ENCODE results near the gene CBFA2T2.
"Not testable (repeated sequence)": the region's sequence is repeated elsewhere in the genome, so short reads cannot be mapped to it uniquely, and the experiment has no call there.

The CBFA2T2 gene

DNA sequence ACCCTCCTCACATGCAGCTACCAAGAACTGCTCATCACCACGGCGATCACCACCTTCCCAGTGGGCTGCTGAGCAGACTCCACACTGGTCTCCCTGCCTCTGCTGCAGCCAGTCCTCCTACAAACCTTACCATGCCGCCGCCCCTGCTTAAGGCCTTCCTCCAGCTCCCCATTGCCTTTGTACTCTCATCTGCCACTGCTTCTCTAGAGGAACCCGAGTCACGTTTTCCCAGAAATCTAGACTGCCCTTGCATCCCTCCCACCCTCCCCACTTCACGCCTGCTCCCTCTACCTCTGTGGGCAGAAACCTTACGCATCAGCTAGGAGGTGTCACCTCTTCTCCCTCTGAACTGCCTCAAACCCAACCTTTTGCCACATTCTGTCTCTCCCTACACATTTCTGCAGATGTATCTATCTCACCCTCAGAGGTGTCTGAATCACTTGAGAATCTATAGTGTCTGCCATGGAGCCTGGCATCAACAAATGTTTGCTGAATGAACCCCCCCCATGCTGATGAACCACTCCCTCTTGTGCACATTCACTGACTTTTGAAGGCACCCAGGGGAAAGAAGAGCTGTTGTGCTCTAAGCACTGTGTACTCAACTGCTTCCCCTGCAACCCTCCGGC, 191.9 kb downstream of the CBFA2T2 start:
- no peak overlapping the region for H3K27ac ChIP-seq

DNA sequence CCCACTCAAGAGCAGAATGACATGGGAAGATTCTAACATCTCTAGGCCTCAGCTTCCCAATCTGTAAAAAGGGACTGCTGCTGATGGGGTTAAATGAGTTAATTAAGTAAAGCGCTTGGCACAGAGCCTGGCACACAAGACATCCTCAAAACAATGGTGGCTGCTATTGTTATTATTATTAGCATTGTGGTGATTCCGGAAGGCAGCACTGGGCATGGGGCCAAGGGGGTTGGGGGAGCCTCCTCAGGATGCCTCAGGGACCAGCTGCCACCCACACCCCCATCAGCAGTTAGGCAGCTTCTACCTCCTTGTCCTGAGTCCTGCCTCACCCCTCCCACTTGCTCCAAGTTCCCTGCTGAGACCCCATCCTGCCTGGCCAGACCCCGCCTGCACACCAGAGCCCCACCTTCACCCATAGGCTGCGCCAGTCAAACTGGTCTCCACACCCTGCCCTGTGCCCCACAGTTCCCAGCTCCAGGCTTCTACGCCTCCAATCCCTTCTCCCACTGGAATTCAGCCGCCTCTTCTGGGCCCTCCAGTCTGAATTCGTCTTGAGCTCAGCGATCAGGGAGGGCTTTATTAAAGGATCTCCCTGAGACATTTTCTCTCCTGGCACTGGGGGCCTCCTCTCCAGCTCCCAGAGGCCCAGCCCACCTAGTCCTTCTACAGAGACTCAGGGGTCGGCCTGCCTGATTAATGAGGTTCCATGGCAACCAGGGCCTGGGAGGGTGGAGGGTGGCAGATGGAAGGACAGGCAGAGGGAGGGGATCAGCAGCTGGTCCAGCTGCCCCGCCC, 194.8 kb downstream of the CBFA2T2 start:
- H3K27ac ChIP-seq: peak overlapping the region in 16 of 21 experiments; percentile 15 to 74 (median 54)

More for the DNA sequence above, 191.9 kb downstream of the CBFA2T2 start:
- H3K4me3 ChIP-seq: no peak overlapping the region

DNA sequence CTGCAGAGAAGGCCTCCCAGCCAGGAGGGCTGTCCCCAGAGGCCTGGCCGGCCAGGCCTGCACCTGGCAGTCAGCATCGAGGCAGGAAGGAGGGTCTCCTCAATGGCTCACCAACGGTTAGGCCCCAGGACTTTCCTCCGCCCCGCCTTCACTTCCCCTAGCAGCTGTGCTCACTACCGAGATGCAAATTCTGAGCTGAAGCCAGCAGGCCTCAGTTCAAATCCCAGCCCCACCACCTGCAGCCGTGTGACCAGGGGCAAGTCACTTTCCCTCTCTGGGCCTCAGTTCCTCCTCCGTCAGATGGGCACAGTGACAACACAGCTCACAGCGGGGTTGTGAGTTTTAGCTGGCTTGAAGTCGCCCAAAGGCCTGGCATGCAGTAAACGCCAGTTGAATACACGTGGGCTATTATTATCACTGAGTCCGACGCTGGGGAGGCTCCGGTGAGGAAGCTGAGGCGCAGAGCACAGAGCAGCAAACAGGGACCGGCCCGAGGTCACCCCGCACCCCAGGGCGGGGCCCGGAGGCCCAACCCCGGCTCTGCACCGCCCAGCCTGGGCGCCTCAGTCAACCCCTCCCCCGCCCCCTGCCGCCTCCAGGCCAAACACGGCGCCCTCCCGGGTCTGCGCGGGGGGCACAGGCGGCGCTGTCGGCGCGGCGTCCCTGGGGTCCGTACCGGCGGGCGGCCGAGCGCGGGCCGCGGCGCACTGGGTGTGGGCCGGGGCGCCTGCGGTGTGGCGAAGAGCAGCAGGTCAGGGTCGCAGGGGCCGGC, 195.6 kb downstream of the CBFA2T2 start:
- Histone ChIP-seq H3K27ac (peak overlapping the region in 17 of 21 experiments; percentile 15 to 74 (median 50)), H3K4me3 (peak overlapping the region; percentile 9 to 51 (median 43))

More for the DNA sequence above, 194.8 kb downstream of the CBFA2T2 start:
- peak overlapping the region in 6 of 7 experiments; percentile 9 to 51 (median 42) for H3K4me3 ChIP-seq

DNA sequence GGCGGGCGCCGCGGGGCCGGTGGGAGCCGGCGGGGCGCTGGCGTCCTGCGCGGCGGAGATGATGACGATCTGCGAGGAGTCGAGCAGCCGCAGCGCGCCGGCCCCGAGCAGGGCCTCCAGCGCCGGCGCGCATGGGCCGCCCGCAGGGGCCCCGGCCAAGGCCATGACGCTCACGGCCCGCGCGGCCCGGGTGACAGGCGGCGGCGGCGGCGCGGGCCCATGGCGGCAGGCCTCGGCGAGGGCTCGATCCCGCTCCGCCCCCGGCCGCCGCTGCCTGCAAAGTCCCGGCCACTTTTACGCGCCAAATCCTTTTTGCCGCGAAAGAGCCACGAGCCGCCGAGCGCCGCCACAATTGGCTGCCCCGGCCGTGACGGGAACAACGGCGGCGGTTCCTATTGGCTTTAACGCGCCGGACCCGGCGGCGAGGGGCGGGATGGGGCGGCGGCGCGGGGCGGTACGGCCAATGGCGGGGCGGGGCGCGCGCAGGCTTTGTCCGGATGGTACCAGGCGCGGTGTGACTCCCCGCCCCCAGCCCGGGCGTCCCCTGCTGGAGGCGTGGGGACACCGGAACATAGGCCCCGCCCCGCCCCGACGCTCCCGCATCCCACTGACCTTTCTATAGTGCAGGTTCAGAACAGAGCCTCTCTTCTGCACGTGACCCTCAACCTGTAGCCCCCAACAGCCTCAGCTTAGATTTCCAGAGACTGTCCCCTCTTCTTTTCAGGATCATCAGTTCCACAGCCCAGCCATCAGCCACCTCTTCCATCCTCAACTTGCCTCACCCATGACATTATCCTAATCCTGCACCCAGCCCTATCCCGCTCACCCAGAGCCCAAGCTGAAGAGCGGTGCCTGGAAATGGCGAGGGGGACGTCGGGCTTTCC, 196.4 kb downstream of the CBFA2T2 start, which contains the start of gene E2F1:
Gene E2F1, minus strand, starts transcription at position 286 of the 884 bp plus-strand sequence. Its CDS starts 121 bp downstream, at position 165.
- Histone ChIP-seq H3K4me3 (peak within 1 kb of the TSS; percentile 9 to 51 (median 43)), H3K27ac (peak within 1 kb of the TSS in 17 of 21 experiments; percentile 15 to 74 (median 50))

DNA sequence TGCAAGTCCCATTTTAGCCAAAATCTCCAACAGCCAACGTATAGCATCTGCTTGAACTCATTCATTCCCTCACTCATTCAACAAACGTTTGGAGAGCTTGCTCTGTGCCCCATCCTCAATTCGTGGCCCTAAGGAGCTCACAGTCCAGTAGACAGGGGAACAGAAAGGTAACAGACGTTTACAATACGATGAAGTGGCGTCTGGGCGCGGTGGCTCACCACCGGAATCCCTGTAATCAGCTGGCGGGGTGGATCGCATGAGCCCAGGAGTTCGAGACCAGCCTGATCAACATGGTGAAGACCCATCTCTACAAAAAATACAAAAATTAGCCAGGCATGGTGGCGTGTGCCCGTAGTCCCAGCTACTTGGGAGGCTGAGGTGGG, 197.1 kb downstream of the CBFA2T2 start:
- H3K4me3 ChIP-seq: peak overlapping the region in 2 of 7 experiments; percentile 37 to 51
- H3K27ac ChIP-seq: peak overlapping the region in 5 of 21 experiments; percentile 11 to 56 (median 47)

DNA sequence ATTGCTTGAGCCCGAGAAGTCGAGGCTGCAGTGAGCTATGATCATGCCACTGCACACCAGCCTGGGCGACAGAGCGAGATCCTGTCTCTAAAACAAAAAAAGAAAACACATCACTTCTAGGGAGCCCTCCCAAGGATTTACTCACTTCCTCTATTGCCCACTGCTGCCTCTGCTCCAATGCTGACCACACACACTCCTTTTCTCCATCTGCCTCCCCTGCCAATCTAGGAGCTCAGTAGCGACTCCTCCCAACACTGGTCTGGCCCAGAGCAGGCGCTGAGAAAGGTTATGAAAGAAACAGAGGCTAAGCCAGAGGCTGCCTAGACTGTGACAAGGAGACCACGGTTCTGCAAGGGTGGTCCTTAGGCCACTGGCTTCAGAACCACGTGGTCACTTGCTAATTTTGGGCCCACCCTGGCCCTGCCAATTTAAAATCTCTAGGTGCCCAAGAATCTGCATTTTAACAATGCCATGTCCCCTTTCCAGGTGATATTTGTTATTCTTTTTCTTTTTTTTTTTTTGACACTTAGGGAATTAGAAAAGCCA, 197.5 kb downstream of the CBFA2T2 start:
- no peak overlapping the region for H3K4me3 ChIP-seq
- H3K27ac ChIP-seq: no peak overlapping the region

DNA sequence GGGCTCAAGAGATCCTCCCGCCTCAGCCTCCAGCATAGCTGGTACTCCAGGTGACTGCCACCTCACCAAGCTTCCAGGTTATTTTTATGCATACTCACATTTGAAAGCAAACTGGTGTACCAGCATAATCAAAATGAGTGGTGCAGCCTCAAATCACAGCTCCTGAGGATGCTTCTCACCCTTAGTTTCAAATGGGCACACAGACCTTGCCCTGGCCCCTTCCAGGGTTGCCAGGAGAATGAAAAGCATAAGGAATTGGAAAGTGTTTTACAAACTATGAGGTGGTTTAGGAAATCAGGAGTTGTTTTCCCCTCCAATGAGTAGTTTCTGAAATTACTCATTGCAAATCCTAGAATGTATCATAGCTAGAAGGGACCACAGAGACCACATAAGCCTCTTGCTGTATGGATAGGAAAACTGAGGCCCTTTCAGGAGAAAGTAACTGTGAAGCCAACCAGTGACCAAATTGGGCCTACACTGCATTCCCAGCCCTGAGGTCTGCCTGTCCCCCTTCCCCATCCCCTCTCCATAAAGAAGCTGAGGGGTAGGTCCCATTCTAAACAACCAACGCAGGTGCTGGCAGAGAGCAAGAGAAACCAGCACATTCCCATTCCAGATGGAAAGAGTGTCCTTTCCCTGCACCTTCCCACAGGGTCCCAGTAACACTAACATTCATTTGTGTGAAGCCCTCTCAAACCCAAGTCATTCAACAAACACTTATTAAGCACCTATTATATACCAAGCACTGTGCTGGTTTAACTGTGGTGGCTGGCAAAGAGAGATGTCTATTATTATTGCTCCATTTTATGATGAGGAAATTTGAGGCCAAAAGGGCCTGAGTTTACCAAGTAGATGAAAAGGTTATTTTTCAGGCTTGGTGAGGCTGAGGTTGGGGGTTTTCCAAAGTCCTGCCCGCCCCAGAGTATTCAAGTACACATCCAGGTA, 198.4 kb downstream of the CBFA2T2 start:
- Histone ChIP-seq H3K27ac (peak overlapping the region in 1 of 21 experiments; percentile 21), H3K4me3 (no peak overlapping the region)

DNA sequence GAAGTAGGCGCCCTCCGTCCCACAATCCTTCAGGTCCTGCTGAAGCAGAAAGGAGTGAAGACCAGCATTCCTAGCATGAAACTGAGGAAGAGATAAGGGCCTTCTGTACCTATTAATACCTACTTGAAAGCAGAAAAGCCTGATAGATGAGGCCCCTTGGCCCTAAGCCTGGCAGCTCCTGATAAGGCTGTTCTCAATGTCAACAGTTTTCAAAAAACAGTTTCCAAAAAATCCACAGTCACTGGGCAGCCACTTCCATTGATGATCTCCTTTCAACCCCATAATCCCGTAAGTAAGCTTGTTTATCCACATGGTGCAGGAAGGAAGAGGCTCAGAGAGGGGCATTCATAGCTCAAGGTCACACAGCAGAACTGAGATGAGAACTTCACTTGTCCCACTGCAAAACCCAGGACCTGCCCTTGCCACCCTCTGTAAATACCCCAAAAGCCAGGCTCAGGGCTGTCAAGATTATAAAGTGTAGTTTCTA, 199.1 kb downstream of the CBFA2T2 start:
- H3K27ac ChIP-seq: peak overlapping the region in 2 of 21 experiments; percentile 21 to 69
- no peak overlapping the region for H3K4me3 ChIP-seq

DNA sequence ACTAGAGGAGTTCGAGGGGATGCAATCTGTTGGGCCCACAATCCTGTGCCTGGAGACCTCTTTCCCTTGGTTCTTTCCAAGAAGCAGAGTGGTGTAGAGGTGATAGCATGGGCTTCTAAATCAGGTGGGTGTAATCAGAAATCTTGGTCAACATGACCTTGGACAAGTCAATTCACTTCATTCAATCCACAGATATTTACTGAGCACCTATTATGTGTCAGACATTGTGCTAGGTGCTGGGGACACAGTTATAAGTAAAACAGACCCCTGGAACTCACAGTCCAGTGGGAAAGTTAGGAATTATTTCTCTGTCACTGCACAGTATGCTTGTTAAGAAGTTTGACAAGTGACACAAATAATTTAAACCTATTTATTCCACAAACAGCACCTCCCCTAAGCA, 199.6 kb downstream of the CBFA2T2 start:
- H3K27ac ChIP-seq: peak overlapping the region in 2 of 21 experiments; percentile 11 to 69
- no peak overlapping the region for H3K4me3 ChIP-seq

DNA sequence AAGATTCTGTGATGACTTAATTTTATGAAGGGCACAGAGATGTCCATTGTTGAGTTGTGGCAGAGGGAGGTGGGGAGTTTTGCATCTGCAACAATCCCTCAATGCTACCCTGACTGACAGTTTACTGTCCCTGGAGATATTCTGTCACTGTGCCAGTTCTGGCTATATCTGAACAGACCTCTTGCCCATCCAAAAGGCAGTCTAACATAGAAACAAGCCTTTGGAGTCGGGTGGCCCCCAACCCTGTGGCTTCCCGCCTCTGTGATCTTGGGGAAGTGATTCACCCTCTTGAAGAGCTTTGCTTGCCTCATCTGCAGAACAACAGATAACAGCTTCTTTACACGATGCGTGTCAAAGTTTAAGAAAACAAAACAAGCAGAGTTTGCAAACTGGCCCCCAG, 200.1 kb downstream of the CBFA2T2 start:
- peak overlapping the region in 2 of 21 experiments; percentile 11 to 69 for H3K27ac ChIP-seq
- no peak overlapping the region for H3K4me3 ChIP-seq

DNA sequence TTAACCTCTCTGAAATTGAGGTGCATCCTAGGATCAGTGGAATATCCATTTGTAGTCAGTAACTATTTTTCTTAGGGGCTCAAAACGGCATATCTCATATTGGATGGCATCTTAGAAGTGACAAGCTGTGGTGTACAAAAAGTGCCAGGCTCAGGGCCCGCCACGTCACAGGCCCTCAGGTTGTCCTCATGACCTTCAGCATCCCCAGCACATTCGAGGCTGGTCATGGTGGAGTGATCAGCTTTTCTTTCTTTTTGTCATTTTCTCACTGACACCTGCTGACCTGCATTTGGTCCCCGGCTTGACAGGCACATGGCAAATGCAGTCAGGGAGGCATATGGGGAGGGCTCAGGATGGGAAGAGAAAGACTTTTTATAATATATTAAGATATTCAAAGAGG, 203.4 kb downstream of the CBFA2T2 start:
- no peak overlapping the region for H3K4me3 ChIP-seq
- H3K27ac ChIP-seq: peak overlapping the region in 4 of 21 experiments; percentile 20 to 71 (median 40)

DNA sequence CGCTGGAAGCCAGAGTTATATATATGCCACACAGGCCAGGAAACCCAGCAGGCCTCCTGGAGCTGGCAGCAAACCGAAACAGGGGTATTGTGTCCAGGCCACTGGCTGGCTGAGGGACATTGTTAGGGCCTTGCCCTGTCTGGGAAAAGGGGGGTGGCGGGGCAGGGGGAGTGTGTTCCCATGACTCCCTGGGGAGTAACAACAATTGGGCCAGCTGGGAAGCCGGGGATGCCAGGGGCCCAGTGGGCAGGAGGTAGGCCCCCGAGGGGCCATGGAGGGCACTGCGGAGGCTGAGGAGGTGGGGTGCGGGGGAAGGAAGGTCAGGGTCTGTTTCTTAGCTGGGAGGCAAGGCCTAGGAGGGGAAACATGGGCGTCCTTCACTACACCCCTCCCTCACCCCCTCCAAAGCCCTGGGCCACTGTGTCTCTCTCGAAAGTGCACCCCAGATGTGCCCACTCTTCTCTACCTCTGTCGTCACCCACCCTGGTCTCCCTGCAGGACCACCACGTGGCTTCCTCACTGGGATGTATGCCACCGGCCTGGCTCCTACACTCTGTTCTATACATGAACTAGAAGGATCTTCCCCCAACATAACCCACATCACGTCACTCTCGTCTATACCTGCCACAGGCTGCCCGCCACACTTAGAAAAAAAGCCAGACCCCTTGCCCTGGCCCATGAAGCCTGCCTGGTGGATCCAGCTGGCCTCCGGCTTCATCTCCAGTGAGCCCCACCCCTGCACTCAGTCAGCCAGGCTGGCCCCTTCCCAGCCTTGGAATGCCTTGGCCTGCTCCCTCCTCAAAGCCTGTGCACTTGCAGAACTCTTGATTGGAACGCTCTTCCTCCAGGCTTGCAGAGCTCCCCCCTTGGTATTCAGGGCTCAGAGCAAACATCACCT, 204.1 kb downstream of the CBFA2T2 start:
- H3K4me3 ChIP-seq: no peak overlapping the region
- H3K27ac ChIP-seq: peak overlapping the region in 9 of 21 experiments; percentile 2 to 71 (median 51)

DNA sequence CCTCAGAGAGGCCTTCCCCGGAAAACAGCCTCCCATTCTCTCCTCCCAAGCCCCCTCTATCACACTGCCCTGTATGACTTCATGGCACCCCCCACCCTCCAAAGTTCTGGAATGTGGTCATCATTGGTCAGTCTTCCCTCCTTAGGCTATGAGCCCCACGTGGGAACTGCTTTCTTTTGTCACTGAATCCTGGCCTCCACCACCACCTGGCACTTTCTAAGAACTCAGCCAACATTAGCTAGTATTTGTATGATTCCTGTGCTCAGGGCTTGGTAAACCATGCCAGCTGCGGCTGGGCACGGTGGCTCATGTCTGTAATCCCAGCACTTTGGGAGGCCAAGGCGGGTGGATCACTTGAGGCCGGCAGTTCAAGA, 204.7 kb downstream of the CBFA2T2 start:
- peak overlapping the region in 3 of 21 experiments; percentile 32 to 45 (median 35) for H3K27ac ChIP-seq
- H3K4me3 ChIP-seq: no peak overlapping the region

DNA sequence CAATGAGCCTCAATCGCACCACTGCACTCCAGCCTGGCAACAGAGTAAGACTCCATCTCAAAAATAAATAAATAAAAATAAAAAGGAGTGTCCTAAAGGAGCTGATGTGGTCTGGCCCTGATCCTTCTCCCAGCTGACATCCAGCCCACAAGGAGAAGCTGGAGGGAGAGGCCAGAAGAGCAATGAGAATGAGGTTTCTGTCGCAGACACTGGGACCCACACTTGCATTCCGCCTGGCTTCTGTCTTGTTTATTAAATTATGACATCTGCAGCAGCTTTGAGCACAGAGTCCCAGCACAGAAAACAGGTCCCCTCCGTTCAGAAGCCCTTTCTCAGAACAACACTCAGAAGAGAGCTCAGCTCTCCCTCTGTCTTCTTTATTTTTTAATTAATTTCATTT, 206.6 kb downstream of the CBFA2T2 start:
- no peak overlapping the region for H3K4me3 ChIP-seq
- peak overlapping the region in 6 of 21 experiments; percentile 21 to 71 (median 51) for H3K27ac ChIP-seq

DNA sequence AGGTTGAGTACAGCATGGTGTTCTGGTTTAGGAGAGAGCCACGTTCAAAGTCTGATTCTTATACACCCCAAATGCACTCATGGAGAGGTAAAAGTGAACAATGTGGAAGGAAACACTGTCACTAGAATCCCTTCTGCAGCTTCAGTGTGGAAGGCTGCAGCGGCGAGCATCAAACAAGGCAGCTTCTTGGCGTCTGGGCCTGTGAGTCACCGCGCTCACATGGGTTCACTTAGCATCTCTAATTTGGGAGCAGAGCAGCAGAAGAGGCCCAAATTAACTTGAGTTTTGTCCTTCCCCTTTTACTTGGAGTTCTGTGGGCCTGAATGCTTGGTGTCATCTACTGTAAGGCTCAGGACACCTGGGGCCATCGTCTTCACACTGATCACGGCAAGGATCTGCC, 207.2 kb downstream of the CBFA2T2 start:
- peak overlapping the region in 9 of 21 experiments; percentile 8 to 71 (median 48) for H3K27ac ChIP-seq
- no peak overlapping the region for H3K4me3 ChIP-seq

DNA sequence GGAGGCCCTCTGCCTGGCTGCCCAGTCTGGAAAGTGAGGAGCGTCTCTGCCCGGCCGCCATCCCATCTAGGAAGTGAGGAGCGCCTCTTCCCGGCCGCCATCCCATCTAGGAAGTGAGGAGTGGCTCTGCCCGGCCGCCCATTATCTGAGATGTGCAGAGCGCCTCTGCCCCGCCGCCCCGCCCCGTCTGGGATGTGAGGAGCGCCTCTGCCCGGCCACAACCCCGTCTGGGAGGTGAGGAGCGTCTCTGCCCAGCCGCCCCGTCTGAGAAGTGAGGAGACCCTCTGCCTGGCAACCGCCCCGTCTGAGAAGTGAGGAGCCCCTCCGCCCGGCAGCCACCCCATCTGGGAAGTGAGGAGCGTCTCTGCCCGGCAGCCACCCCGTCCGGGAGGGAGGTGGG, 209.1 kb downstream of the CBFA2T2 start:
- H3K27ac ChIP-seq, H3K4me3 ChIP-seq: not testable (repeated sequence)
